Thyroid gland (tissue), 4 donors: ENCODE data around the gene SEMA5A.

ENCODE experiments used
- POLR2A ChIP-seq, 2 donors: fragments of 450-650 bp; IDR thresholded peaks; one replicate each; pipeline ENCODE4 v1.6.1; 2017; ENCODE audit warnings: antibody characterized with exemption in 2 of 2, mild to moderate bottlenecking in 2 of 2, moderate library complexity in 1 of 2
- TF ChIP-seq, protein P1 (sequence below), 6 experiments: fragments of 200-600 bp in 3 of 6; fragments of 450-650 bp in 3 of 6; sonication (generic) in 3 of 6; IDR thresholded peaks; one replicate each; pipeline ENCODE4 v1.5.1; 2016 to 2019; ENCODE audit warnings: antibody characterized with exemption in 6 of 6, mild to moderate bottlenecking in 2 of 6, inconsistent platforms in 1 of 6, moderate library complexity in 1 of 6

DNA sequence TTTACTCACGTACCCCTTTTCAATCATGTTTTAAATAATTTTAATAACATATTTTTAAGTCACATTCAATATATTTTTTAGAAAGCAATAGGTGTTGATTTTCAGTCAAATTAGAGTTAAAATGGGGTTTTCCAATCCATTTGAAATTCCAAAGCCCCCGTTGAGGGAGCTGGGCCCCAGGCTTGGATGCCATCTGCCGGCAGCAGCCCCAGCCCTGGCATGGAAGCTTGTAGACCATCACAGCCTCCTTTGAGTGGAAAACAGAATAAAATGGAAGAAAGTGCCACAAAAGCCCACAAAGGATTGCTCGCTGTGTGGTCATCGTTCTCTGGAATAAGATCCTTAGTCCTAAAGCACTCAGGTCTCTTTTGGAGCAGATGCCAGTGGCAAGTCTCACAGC is 81.4 kb downstream of the SEMA5A start:
- TF ChIP-seq, protein P1, sequence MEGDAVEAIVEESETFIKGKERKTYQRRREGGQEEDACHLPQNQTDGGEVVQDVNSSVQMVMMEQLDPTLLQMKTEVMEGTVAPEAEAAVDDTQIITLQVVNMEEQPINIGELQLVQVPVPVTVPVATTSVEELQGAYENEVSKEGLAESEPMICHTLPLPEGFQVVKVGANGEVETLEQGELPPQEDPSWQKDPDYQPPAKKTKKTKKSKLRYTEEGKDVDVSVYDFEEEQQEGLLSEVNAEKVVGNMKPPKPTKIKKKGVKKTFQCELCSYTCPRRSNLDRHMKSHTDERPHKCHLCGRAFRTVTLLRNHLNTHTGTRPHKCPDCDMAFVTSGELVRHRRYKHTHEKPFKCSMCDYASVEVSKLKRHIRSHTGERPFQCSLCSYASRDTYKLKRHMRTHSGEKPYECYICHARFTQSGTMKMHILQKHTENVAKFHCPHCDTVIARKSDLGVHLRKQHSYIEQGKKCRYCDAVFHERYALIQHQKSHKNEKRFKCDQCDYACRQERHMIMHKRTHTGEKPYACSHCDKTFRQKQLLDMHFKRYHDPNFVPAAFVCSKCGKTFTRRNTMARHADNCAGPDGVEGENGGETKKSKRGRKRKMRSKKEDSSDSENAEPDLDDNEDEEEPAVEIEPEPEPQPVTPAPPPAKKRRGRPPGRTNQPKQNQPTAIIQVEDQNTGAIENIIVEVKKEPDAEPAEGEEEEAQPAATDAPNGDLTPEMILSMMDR (IDR thresholded peaks at IDR 0.05): no peak
- TF ChIP-seq POLR2A (IDR thresholded peaks at IDR 0.05): no peak
